GM21381 (cell line): ENCODE measurements around the gene EPHA3.

ENCODE experiments used
- ATAC-seq: cut with Tn5 transposase; IDR thresholded peaks from one replicate; pipeline ENCODE4 v1.9.1; 2021; ENCODE audit warnings: mild to moderate bottlenecking, moderate library complexity; ENCODE audit not compliant: unreplicated experiment

Gene EPHA3

DNA sequence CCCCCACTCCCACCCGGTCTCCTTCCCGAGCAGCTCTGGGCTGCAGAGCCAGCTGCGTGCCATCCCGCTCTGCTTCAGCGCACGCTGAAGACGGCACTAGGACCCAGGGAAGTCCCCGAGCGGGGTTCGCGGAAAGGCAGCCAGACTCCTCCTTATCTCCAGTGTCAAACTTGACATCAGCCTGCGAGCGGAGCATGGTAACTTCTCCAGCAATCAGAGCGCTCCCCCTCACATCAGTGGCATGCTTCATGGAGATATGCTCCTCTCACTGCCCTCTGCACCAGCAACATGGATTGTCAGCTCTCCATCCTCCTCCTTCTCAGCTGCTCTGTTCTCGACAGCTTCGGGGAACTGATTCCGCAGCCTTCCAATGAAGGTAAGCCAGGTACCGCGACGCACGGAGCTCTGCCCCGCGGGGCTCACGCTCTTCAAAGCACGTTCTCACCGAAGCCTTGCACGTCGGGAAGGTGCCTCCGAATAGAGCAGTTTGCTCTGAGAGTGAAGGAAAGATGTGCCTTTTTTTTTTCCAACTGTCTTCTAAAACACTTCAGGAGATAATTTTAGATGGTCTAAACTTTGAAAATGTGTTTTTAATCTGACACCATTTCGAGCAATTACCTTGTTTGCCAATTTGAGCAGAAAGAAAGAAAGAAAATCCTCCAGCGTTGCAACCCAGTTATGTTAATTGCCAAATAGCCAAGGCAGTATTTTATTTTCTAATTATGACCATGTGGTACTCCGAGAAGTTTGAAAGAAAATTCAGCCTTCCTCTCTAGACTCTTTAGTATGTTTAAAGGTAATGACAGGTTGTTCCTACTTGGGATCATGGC is at the start of gene EPHA3:
TSS of gene EPHA3 (plus strand) at position 161 of the 830 bp plus-strand sequence. CDS start at position 289, 128 bp downstream.
- ATAC-seq, result peak; percentile 97

DNA sequence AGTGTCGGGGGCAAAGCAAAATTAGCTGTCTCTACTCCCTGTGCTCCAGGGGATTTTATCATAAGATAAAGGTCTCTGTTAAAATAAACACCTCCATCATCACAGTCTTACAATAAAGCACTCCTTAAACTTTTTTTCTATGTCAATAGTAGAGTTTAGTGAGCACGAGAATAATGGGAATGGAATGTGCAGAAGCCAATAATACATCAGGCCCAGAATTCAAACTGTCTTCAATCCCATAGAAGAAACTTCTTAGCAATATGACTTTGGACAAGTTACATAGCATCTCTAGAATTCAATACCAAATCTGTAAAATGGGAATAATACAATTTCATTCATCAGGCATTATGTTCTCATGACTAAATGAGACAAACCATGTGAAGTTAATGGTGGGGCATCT is 49.0 kb upstream of the EPHA3 start:
- no peak for ATAC-seq

DNA sequence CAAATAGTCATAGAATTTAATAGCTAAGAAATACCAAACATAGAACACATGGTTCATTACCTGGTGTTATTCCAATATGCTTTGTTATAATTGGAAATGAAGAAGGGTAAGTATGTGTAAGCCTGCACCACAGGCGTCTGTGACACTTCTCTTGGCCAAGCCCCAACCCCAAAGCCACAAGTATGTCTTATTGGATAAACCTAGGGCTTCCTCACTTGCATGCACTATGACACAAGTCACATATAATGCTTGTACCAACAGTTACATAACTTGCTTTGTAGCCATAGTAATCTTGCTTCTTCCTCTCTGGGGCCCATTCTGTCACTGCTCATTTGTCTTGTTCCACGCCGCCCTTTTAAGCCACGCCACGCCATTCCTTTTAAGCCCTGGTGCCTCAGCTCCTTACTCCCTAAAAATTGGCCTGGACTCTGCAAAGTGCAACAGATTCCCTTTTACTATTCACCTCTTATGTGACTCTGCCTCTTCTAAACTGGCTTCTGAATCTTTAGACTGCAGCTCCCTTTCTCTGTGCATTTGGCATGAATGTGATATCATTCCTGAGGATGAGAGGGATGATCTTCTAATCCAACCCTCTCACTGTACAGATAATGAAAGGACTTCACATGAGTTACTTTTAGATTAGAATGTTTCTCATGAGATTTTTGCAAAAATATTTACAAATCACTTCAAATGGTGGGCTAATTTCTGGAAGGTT is 48.1 kb upstream of the EPHA3 start:
- no peak for ATAC-seq

DNA sequence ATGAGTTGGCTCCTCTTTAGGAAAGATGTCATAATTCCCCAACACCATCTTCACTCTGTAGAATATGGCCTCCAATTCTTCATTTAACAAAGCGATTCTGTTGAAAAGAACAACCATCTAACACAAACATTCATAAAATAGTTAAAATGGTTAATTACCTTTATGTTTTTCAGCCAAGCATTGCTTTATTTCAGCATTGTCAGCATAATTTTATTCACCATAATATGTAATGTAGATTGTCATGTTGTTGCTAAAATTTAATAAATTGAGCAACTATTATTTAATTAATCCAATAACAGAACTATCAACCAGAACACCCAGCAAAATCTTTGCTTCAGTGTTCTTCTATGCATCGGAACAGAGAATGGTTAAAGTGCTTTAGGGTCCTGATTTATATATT is 46.2 kb upstream of the EPHA3 start:
- no peak for ATAC-seq

DNA sequence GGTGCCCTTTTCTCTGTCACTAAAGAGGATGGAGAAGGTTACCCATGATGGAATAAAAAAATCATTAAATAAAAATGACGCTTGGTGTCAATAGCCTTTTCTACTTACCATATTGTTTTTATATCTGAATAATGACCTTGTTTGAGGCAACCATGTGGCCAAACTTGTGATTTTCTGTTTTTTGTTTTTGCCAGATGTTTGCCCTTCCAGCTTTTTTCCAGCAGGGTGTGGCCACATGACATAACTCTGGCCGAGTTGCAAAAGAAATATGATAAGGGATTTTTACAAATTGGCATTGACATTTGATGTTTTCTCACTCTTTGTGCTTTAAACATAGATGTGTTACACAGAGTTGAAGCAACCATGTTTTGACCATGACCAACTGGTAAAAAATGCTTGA is 39.7 kb upstream of the EPHA3 start:
- ATAC-seq, result no peak

DNA sequence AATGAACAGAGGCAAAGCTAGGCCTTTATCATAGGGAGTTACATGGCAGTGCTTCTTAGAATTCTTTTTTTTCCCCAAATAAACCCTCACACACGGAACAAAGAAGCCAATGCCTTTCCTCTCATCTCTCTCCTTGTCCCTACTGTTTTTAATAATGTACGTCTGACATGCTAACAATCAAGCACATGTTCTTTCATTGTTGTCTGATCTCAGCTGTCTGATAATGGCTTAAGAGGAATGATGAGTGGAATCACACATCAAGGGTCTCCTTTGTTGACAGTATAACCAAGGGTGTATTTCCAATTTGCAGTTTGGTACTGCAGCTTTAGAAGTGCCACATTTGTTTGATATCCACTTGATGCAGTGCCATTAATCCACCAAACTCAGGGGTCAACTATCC is 34.8 kb upstream of the EPHA3 start:
- ATAC-seq, result no peak

DNA sequence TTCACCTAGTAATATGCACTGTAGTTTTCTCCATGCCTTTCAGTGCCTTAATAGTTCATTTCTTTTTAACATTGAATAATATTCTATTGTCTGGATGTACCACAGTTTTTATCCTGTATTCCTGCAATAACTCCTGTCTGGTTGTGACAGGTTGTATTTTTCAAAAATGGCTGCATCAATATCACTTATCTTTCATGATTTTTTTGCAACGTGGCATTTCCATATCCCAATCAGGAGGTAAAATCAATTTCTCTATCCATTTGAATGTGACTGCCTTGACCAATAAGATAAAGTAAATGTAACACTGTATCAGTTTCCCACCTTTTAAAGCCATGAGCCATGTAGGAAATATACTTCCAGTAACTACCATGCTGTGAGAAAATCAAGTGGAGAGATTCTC is 27.5 kb upstream of the EPHA3 start:
- ATAC-seq, result no peak

DNA sequence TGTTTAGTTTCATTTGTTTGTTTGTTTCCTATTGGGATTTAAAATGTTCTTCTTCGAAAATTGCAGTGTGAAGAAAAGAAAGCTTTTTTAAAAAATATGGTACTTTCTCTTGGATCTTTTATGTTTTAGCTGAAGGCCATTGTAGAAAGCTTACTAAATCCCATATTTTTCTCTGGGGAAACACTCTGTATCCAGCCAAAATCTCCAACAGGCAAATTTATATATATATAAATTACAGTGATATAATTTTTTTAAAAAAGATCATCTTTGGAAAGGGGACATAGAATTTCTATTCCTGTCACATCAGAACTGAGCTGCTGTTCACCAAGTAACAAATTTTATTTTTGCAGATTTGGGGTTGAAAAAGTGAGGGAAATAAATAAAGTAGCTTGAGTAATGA is 19.6 kb upstream of the EPHA3 start:
- no peak for ATAC-seq

DNA sequence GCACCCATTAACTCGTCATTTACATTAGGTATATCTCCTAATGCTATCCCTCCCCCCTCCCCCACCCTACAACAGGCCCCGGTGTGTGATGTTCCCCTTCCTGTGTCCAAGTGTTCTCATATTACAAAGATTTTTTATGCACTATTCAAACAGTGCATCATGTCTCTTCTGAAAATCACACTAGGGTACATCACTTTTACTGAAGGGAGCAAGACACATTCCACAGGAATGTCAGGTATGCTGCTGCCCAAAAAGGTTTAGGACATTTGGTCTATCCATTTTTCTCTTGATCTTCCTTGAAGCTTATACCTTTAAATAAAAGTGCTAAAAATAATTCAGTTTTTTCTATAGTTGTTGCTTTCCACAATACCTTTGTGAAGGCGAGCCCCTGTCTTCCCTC is 9.2 kb upstream of the EPHA3 start:
- no peak for ATAC-seq

DNA sequence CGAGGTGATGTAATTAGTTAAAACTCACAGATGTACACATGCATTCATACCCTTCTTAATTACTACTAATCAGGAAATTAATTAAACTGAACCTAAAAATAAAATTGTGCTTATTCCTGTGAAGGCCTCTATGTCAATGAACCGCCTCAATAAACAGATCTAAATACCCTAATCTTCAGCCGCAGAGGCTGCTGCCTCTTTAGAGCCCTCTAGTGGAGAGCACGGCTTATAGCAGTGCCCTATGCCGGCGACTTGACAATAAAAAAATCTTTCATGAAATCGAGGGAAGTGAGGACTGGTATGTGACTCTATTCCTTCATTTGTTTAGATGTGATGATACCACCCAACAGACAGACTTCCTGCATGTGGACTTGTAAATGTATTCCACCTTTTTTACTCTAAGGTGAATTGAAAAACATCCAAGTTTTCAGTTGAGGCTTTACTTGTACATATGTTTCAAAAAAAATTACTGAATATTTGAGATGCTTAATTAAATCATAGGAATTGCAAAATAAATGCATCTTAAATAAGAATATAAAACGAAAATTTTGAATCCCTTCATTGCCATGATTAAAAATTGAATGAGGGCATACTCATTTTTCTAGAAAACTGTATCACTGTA is 8.3 kb upstream of the EPHA3 start:
- ATAC-seq, result peak; percentile 90

DNA sequence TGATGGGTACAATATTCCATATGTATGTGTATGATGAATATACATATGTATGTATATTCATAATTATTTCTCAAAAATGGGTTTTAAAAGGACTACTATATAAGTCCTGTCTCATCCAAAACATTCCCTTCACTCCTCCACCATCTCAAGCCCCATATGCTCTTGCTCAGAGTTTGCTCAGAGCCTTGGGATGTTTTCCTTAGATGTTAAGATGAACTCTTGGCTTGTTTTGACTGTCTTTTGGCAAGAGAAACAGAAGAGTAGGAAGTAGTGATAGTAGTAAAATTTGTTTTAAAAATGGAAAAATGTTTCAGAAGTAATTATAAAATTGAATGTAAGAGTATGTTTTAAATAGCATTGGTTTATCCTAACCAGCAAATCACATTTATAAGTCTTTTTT is 6.2 kb upstream of the EPHA3 start:
- no peak for ATAC-seq

DNA sequence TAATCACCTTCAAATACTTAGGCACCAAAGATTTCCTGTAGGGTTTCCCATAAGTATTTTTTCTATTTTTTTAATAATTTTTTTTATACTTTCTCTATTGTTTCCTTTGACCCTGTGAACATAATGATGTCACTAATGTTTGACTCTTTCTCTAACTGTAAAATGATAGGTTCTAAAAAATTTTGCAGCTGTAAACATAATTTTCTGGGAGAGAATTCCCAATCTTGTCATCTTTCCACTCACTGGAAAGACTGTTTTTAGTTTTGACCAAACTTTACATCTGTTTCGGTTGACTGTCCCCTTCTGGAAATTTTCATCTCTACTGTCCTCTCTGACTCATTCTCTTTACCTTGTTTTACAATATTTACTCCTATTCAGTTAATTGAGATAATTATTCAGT is 5.5 kb upstream of the EPHA3 start:
- ATAC-seq, result no peak

DNA sequence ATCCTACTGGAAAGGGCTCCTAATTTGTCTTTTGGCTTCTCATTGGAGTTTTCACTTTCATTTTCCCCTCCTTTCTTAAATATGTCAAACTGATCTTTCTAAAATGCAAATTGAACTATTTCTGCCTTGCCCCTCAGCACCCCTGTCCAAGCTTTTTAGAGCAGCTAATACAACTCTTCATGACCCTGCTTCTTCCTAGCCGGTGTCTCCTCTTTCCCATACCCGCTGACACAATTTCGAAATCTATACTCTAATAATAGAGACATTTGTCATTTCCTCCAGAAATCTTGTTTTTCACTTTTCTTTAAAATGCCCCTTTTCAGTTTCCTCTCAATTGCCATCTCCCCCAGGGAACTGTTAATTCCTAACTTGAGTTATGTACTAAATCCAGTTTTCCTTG is 2.9 kb upstream of the EPHA3 start:
- no peak for ATAC-seq

DNA sequence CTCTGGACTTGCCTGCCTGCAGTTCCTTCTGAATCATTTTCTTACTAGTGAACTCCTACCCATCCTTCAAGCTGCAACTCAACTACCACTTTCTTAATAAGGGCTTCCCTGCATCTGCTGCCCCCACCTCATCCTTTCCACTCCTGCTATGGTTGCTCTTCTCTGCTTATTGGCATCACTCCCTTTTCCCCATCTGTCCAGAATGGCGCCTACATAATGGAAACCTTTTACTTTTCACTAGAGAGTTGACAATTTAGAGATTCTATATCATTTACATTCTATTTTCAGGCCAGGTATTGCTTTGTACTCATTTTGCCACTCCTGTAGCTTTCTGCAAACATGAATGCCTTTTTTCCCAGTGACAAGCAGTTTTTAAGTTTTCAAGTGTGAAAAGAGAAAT is 1.9 kb upstream of the EPHA3 start:
- no peak for ATAC-seq

DNA sequence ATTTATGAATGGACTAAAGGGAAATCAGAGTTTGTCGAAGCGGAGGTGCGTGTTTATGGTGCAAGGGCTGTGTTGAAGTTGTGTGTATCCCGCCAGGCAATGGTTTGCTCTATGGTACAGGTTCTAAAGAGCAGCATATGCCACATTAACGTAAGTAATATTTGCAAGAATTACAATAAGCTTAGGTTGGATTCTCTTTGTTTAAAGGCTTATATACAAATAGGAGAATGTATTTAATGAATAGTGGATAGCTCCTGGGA is 800 bp downstream of the EPHA3 start:
- ATAC-seq, result no peak

DNA sequence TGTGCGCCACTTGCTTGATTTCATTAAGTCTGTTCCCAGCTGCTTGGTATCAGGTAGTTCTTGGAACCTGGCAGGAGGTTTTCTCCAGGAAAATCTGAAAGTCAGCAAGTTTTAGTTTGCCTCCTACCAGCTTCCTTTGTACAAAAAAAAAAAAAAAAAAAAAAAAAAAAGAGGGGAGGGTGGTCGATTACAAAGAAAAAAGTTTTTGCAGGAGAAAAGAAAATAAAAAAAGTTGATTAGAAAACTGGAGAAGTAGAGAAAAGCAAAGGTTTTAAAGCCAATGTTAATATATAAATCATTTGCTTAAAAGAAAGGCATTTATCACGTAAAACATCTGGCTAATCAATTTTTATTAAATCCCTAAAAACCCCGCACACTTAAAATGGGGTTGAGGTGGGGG is 5.9 kb downstream of the EPHA3 start:
- ATAC-seq, result no peak

DNA sequence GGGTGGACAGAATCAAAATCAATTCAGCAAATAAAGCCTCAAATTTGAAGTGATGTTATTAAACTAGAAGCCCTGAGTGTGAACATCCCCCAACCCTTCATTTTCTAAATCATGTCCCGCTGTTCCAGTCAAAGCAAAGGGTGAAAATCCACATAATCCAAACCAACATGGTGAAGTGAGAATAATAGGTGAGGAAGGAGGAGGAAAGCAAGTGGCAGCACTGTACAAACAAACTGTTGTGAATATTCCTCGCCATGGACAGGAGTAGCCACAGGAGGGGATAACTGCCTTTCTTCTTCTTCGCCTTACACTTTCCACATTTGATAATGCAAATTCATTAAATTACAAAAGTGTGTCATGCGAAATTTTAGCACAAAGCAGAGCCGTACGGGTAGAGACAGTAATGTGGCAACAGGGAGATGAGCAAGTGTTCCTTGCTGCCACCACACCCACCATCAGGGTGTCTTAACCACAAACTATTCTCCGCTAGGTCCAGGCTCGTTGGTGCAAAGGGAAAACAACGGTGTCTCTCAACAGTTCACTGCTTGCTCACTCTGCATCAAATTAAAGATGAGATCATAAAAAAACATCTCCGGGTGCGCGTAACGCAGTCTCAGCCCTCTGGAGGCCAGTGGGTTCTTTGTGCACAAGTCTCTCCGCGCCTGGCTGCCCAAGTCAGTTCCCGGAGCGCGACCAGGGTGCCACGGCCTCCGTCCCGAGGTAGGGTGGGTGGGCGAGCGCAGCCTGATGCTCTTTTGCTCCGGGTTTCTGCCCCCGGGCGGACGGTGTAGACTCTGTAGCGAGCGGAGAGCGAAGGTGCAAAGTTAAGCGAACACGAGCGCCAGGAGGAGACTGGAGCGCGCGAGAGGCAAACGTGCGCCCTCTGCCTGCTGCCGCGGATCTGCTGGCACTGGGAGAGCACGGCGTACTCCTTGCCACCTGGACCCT is 6.7 kb downstream of the EPHA3 start:
- peak; percentile 96 for ATAC-seq

DNA sequence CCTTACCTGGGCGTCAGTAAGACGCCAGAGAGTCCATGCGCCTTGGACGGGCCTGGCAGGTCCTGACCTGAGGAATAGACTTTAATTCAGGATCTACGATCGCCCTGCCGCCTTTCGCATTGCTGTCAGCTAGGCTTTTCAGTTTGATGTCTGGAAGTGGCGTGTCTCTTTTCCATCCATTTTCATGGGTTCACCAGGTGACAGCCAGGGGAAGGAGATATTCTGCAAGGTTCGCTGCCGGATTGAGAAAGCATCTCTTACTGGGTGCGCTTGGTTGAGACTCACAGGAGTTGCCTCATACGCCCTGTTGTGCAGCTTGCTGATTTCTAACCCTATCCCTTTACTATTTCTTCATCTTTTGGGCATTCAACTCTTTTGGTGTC is 7.4 kb downstream of the EPHA3 start:
- ATAC-seq, result peak; percentile 10

DNA sequence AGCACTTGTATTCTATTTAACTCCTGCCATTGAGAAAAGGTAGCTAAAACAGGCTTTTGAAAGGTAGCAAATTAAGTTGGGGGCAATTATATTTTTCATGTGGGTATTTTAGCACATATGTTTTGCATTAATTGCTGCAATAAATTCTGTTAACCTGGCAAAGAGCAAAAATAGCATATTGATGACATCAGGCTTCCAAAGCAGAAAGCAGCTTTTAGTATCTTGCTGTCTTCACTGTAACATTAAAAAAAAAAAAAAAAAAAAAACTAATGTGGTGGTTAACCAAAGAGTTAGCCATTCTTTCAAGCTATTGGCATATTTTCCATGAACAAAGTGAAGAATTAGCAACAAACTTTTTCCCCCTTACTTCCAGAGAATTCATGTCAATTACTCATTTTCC is 9.1 kb downstream of the EPHA3 start:
- ATAC-seq, result no peak

DNA sequence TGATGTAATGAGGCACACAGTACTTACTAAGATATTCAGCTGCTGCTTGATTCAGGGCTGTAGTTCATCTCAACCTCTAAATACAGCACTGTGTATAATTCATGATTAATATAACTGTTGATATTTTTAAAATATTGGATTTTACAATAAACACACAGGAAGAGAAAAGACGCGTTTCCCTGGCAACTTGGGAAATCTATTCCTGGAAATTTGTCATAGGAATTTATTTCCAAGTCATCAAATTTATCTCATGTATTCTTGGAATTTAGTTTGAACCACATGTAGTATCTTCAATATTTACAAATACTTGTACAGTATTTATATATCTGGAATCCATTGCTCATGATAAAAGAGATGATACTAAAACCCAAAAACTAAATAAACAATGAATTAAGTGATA is 30.6 kb downstream of the EPHA3 start:
- no peak for ATAC-seq

DNA sequence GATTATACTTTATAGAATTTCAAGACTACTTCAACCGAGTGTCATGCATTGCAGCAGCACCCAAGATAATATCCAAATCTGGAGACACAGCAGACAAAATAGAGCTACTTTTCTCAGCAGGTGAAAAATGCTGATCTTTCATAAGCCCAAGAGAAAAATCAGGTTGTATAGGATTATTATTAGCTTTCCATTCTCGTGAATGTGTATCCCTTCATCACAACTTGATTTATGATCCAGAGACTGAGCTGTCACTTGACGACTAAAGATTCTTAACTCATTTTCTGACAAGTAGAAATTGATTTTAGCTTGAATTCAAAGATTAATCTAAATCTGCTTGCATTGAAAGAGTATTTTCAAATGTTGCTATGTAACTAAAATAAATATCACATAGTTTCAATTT is 32.4 kb downstream of the EPHA3 start:
- ATAC-seq, result no peak
